HG03571 (cell line): ENCODE data around the gene YBX2.

ENCODE experiments used
- ATAC-seq: cut with Tn5 transposase; IDR thresholded peaks from one replicate; pipeline ENCODE4 v1.9.1; 2021; ENCODE audit not compliant: unreplicated experiment

YBX2 gene

DNA sequence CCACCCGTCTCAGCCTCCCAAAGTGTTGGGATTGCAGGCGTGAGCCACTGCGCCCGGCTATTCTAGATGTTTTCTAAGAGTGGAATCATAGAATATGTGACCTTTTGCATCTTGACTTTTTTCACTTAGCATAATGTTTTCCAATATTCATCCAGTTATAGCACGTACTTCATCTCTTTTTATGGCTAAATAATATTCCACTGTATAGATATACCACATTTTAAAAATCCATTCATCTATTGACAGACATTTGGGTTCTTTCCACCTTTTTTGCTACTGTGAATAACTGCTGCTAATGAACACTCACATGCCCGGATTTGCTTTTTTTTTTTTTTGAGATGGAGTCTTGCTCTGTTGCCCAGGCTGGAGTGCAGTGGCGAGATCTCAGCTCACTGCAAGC lies 9.7 kb upstream of the YBX2 start:
- ATAC-seq, result no peak

GRCh38 chr17:7296189-7296861 lies 1.9 kb upstream of the YBX2 start:
- no peak for ATAC-seq

DNA sequence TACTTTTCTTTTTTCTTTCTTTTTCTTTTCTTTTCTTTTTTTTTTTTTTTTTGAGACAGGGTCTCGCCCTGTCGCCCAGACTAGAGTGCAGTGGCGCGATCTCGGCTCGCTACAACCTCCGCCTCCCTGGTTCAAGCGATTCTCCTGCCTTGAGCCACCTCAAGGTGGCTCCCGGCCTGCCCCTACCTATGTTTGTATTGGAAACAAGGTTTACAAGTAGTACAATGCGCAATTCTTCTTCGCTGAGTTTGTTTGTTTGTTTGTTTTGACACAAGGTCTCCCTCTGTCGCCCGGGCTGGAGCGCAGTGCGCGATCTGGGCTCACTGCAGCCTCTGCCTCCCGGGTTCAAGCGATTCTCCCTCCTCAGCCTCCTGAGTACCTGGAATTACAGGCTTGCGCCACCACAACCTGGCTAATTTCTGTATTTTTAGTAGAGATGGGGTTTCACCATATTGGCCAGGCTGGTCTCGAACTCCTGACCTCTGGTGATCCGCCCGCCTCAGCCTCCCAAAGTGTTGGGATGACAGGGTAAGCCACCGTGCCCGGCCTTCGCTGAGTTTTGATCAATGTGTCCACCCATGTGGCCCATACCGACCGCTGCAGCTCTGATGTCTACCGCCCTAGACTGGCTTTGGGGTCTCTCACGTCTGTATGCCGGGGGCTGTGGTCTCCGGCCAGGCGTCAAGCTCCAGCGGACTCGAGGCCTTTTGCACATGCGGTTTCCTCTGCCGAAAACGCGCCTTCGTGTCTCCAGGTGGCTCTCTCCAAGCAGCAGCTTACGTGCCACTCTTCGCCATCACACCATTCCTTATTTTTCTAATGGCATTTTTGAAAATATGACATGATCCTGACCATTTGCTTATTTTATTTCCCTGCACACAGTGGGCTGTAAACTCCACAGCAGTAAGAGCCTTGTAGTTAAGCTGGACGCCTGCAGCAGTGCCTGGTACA lies 1.1 kb upstream of the YBX2 start:
- no peak for ATAC-seq

DNA sequence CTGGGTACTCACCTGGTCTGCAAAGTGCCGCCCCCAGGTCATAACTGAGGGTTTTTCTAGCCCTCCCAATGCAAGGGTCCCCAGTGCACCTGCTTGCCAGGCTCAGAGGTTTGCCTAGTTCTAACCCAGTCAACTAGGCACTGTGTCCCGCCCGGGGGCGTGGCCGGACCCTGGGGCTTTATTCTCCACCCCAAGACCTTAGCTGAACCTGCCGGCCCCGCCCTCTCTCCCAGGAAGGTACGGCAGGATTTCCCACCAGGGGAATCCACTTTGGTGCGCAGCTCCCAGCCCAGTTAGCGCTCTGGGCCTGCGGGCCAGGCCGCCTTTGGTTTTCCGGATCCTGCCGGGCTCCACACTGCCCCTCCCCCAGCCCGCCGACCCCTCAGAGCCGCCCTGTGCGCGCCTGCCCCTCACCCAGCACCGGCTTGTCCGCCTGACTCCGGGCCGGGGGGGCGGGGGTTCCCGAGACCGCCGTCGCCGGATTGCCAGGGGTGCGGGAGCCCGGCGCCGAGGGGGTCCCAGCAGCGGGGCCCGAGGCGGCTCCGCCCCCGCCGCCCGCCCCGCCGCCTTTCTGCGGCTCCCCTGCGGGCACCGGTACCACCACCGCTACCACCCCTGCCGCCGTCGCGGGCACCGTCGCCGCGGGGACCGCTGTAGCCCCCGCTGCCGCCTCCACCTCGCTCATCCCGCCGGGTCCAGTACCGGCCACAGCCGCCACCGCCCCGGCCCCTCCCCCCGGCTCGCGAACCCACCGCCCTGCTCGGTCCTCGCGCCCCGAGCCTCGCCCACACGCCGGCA lies 424 bp downstream of the YBX2 start:
- no peak for ATAC-seq

DNA sequence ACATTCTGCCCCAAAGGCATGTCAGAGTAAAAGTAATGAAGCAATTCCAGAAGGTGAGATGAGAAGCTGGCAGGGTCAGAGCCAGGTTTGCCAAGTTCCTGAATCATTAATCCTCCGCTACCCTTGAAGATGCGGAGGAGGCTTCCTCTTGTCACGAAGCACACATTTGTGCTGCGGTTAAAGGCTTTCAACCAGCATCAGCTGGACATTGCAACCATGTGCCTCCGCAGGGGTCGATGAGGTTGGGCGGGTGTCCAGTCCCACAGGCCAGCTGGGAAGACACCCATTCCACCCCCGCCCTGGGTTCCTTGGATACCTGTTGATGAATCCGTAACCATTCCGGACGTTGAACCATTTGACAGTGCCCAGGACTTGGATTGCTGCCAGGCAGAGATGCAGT lies 1.3 kb downstream of the YBX2 start:
- no peak for ATAC-seq

GRCh38 chr17:7292729-7293128 lies 1.7 kb downstream of the YBX2 start:
- no peak for ATAC-seq

DNA sequence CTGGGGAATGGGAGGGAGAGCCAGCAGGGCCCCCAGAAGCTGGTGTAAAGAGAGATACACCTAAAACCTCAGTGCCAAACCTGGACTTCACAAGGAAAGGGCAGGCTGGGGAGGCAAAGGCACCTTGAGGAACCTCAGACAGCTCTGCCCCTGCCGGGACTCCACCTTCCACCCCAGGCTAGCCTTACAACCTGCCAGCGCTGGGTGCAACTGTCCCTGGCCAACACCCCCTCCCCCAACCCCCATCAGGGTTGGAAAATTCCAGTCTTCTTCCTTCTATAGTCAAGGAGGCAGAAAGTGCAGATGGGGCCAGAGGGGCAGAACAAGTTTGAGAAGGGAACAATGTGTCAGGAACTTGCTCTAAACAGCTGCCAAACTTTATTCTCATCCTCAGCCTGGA lies 2.2 kb downstream of the YBX2 start:
- ATAC-seq, result no peak

- no peak for ATAC-seq
Measured at GRCh38 chr17:7290685-7291084, 3.8 kb downstream of the YBX2 start.

DNA sequence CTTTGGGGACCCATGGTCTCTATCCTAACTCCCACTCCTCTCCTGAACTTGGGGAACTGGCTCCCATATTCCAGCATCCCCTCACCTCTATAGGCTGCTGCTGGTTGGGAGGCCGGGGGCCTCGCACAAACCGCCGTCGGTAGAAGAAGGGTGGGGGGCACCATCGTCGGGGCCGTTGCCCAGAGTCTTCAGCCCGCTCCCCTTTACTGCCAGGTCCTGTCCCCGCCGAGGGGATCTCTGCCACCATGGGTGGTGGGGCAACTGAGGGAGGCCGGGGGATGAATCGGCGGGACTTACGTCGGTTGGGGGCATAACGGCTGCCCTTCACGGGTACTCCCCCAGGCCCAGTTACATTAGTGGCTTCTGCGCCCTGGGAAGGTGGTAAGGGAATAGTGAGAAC lies 4.3 kb downstream of the YBX2 start:
- no peak for ATAC-seq

GRCh38 chr17:7289256-7290032 lies 5.0 kb downstream of the YBX2 start:
- ATAC-seq, result no peak

DNA sequence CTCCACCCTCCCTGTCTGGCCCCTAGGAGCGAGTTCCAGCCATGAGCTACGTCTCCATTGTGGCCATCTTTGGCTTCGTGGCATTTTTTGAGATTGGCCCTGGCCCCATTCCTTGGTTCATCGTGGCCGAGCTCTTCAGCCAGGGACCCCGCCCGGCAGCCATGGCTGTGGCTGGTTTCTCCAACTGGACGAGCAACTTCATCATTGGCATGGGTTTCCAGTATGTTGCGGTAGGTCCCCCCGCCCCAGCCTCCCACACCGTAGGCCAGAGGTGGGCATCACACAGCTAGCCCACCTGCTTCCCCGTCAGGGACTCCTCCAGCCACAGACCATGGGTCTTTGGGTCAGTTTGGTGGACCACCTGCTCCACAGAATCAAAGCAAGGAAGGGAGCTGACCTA lies 8.8 kb downstream of the YBX2 start:
- ATAC-seq, result no peak

DNA sequence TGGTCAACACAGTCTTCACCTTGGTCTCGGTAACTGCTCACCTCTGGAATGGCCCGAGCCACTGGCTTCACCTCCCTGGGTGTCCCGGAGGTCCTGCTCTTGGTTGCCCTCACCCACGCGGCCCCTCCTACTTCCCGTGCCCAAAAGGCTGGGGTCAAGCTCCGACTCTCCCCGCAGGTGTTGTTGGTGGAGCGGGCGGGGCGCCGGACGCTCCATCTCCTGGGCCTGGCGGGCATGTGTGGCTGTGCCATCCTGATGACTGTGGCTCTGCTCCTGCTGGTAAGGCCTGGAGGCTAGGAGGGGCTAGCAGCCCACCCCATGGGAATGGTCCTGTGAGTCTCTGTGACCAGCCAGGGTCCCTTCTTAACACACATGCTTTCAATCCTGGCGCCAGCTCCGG lies 9.5 kb downstream of the YBX2 start:
- ATAC-seq, result no peak

DNA sequence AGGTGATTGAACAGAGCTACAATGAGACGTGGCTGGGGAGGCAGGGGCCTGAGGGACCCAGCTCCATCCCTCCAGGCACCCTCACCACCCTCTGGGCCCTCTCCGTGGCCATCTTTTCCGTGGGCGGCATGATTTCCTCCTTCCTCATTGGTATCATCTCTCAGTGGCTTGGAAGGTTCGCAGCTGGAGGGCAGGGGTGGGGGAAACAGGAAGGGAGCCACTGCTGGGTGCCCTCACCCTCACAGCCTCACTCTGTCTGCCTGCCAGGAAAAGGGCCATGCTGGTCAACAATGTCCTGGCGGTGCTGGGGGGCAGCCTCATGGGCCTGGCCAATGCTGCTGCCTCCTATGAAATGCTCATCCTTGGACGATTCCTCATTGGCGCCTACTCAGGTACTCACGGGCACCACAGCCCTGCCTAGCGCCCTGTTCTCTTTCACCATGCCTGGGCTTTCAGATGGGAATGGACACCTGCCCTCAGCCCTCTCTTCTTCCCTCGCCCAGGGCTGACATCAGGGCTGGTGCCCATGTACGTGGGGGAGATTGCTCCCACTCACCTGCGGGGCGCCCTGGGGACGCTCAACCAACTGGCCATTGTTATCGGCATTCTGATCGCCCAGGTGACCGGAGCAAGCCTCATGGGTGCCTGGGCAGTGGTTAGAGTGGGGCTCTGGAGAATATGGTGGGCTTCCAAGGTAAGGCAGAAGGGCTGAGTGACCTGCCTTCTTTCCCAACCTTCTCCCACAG lies 10.8 kb downstream of the YBX2 start:
- ATAC-seq, result no peak

GRCh38 chr17:7282752-7283321 lies 11.6 kb downstream of the YBX2 start:
- no peak for ATAC-seq

GRCh38 chr17:7281953-7282751 lies 12.3 kb downstream of the YBX2 start:
- ATAC-seq, result no peak

- ATAC-seq, result peak; percentile 52
Measured at GRCh38 chr17:7281074-7281952, 13.1 kb downstream of the YBX2 start, which contains the start of gene SLC2A4. Gene SLC2A4 (plus strand): TSS chr17:7281718. CDS start chr17:7281935, 217 bp downstream.

DNA sequence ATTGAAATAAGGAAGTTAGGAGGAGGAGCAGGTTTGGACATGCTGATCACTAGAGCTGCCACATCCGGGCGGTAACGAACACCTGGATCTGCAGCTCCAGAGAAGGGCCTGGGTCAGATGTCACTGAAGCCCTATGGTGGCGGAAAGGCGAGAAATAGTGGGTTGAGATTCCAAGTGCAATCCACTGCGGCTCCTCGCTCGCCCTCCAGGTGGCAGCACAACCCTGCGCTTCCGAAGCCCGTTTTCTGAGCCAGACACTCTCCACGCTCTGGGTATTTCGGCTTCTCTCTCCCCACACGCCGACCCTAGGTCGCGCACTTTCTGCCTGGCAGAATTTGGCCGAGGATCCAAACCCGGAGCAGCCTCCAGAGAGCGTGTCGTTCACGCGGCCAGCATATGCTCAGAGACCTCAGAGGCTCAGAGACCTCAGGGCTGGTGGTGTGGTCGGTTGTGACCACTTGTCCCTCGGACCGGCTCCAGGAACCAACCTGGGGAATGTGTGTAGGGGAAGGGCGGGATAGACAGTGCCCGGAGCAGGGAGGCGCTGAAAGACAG lies 13.8 kb downstream of the YBX2 start:
- ATAC-seq, result peak; percentile 44

DNA sequence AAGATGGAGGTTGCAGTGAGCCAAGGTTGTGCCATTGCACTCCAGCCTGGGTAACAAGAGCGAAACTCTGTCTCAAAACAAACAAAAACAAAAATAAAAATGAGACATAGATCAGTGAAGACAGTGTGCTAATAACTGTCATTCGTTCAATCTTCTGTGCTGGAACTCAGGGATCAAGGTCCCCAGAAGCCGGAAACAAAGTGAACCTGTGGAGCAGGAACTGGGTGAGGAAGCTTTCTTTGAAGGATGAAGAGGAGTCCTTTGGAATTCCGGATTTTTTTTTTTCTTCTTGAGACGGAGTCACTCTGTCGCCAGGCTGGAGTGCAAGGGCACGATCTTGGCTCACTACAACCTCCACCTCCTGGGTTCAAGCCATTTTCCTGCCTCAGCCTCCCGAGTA lies 15.0 kb downstream of the YBX2 start:
- ATAC-seq, result no peak
